Measurements from ENCODE around the gene NUP205.
A peak's percentile ranks its signal among the peaks of the same experiment; 100 is the strongest.

The NUP205 gene

DNA sequence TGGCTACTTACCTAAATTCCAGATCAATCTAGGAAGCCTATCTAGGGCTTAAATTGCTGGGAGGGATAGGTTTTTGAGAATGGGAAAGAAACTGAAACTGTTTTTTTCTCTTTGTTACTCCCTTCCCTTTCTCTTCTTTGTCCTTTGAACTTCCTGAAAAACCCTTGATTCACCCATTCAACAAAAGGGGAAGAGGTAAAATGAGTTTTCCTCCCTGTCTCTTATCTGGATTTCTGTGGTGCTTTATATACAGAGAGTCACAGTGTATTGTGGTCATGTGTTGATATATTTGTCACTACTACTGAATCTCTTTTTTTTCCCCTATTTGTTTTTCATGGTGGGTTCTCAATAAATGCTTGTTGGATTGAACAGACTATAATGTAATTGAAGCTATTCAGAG, 19.8 kb upstream of the NUP205 start:
- TF ChIP-seq POLR2A (IDR thresholded peaks at IDR 0.05; ENCODE audit: low read depth, low read length) (no peak), SPI1 (IDR thresholded peaks at IDR 0.05; ENCODE audit: low read depth, low read length) (no peak), TAF1 (IDR thresholded peaks at IDR 0.05; ENCODE audit: low read depth, low read length) (no peak), PAX5 (IDR thresholded peaks at IDR 0.05; ENCODE audit: insufficient read depth, low read length, severe bottlenecking) (no peak), POLR2AphosphoS5 (IDR thresholded peaks at IDR 0.05; ENCODE audit: low read depth, low read length) (no peak), POU2F2 (IDR thresholded peaks at IDR 0.05; ENCODE audit: low read depth, low read length) (no peak)
- FAIRE-seq (no peak), DNase-seq (ENCODE audit: insufficient read length, low spot score) (no peak)

DNA sequence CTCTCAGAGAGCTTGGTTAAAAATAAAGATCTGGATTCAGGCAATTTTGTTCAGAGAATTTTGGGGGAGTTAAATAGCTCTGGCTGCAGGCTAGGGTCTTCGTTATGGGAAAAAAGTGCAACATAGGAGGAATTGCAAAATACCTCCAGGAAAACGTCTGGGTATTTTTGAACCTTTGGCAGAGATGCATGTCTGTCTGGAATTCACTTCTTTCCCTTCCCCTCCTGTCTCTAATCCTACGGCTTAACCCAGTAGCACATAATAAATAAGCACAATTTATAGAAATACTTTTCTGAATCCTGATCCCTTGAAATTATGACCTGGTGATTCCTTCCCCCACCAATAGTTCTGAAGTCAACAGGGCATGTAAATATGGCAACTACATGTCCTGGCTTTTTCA, 19.3 kb upstream of the NUP205 start:
- FAIRE-seq (no peak), DNase-seq (ENCODE audit: insufficient read length, low spot score) (no peak)
- no peak for TF ChIP-seq SPI1 (IDR thresholded peaks at IDR 0.05; ENCODE audit: low read depth, low read length)
- TF ChIP-seq PAX5 (IDR thresholded peaks at IDR 0.05; ENCODE audit: insufficient read depth, low read length, severe bottlenecking), result no peak
- no peak for TF ChIP-seq POU2F2 (IDR thresholded peaks at IDR 0.05; ENCODE audit: low read depth, low read length)
- TF ChIP-seq POLR2AphosphoS5 (IDR thresholded peaks at IDR 0.05; ENCODE audit: low read depth, low read length), result no peak
- TF ChIP-seq POLR2A (IDR thresholded peaks at IDR 0.05; ENCODE audit: low read depth, low read length), result no peak
- no peak for TF ChIP-seq TAF1 (IDR thresholded peaks at IDR 0.05; ENCODE audit: low read depth, low read length)

DNA sequence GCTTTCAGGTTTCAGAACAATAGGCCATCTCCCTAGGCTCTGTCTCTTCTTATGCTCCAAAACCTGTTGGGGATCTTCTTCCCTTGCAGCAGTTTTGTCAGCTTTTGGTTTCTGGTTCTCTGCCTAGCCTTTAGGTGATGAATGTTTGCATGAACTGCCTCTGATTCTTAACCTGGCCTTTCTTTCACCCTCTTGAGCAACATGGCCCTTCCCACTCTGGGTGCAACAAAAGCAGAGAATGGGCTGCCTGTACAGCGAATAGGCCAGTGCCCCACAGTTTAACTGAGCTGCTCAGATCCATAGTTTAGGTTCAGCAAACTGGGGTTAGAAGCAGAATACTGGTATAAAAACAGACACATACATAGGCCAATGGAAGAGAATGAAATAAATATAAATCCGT, 18.1 kb upstream of the NUP205 start:
- DNase-seq (ENCODE audit: insufficient read length, low spot score), result no peak
- no peak for FAIRE-seq
- TF ChIP-seq SPI1 (IDR thresholded peaks at IDR 0.05; ENCODE audit: low read depth, low read length) (no peak), TAF1 (IDR thresholded peaks at IDR 0.05; ENCODE audit: low read depth, low read length) (no peak), POU2F2 (IDR thresholded peaks at IDR 0.05; ENCODE audit: low read depth, low read length) (no peak), PAX5 (IDR thresholded peaks at IDR 0.05; ENCODE audit: insufficient read depth, low read length, severe bottlenecking) (no peak), POLR2AphosphoS5 (IDR thresholded peaks at IDR 0.05; ENCODE audit: low read depth, low read length) (no peak), POLR2A (IDR thresholded peaks at IDR 0.05; ENCODE audit: low read depth, low read length) (no peak)

DNA sequence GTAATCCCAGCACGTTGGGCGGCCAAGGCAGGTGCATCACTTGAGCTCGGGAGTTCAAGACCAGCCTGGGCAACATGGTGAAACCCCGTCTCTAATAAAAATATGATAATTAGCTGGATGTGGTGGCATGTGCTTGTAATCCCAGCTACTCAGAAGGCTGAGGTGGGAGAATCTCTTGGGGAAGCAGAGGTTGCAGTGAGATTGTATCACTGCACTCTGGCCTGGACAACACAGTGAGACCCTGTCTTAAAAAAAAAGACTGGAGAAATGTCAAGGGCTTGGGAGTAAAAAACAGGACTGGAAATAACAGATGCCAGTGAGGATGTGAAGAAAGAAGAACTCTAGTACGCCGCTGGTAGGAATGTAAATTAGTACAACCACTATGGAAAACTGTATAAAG, 16.7 kb upstream of the NUP205 start:
- FAIRE-seq (peak; percentile 41), DNase-seq (ENCODE audit: insufficient read length, low spot score) (no peak)
- TF ChIP-seq POLR2AphosphoS5 (IDR thresholded peaks at IDR 0.05; ENCODE audit: low read depth, low read length) (no peak), PAX5 (IDR thresholded peaks at IDR 0.05; ENCODE audit: insufficient read depth, low read length, severe bottlenecking) (no peak), TAF1 (IDR thresholded peaks at IDR 0.05; ENCODE audit: low read depth, low read length) (no peak), SPI1 (IDR thresholded peaks at IDR 0.05; ENCODE audit: low read depth, low read length) (no peak), POU2F2 (IDR thresholded peaks at IDR 0.05; ENCODE audit: low read depth, low read length) (no peak), POLR2A (IDR thresholded peaks at IDR 0.05; ENCODE audit: low read depth, low read length) (no peak)

DNA sequence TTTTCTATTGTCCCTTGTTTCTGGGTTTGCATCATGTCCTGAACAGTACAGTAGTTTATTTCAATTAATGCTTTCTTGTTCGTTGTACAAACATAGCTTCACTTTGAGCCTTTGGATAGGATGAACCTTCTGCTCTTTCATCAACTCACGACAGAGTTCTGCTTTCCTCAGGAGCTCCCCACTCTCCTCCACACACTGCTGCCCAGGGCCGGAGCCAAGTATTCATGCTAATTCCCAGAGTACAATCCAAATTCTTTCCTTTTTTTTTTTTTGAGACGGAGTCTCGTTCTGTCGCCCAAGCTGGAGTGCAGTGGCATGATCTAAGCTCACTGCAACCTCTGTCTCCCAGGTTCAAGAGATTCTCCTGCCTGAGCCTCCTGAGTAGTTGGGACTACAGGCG, 7.5 kb upstream of the NUP205 start:
- TF ChIP-seq PAX5 (IDR thresholded peaks at IDR 0.05; ENCODE audit: insufficient read depth, low read length, severe bottlenecking), result no peak
- no peak for TF ChIP-seq TAF1 (IDR thresholded peaks at IDR 0.05; ENCODE audit: low read depth, low read length)
- TF ChIP-seq SPI1 (IDR thresholded peaks at IDR 0.05; ENCODE audit: low read depth, low read length), result no peak
- TF ChIP-seq POU2F2 (IDR thresholded peaks at IDR 0.05; ENCODE audit: low read depth, low read length), result no peak
- TF ChIP-seq POLR2AphosphoS5 (IDR thresholded peaks at IDR 0.05; ENCODE audit: low read depth, low read length), result no peak
- no peak for TF ChIP-seq POLR2A (IDR thresholded peaks at IDR 0.05; ENCODE audit: low read depth, low read length)
- no peak for DNase-seq (ENCODE audit: insufficient read length, low spot score)
- no peak for FAIRE-seq

DNA sequence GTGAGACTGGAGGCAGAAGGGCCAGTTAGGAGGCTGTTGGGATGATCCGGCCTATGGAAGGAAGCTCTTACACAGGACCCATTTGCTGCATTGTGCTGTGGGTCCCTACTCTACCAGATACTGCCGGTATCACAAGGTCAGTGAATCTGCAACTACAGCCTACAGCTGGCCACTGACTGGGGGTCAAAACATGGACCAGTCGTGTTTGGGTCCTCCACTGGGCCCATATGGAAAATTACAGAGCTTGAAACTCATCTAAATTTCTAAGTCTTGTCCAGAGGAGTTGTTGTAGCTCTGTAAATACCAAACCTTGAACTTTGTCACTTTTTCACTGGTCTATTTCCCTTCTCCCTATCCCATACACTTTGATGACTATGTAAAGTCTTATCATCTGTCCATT, 5.6 kb upstream of the NUP205 start:
- TF ChIP-seq PAX5 (IDR thresholded peaks at IDR 0.05; ENCODE audit: insufficient read depth, low read length, severe bottlenecking), result no peak
- no peak for TF ChIP-seq POLR2AphosphoS5 (IDR thresholded peaks at IDR 0.05; ENCODE audit: low read depth, low read length)
- TF ChIP-seq POU2F2 (IDR thresholded peaks at IDR 0.05; ENCODE audit: low read depth, low read length), result no peak
- no peak for TF ChIP-seq TAF1 (IDR thresholded peaks at IDR 0.05; ENCODE audit: low read depth, low read length)
- TF ChIP-seq POLR2A (IDR thresholded peaks at IDR 0.05; ENCODE audit: low read depth, low read length), result no peak
- DNase-seq (ENCODE audit: insufficient read length, low spot score), result no peak
- FAIRE-seq, result no peak

DNA sequence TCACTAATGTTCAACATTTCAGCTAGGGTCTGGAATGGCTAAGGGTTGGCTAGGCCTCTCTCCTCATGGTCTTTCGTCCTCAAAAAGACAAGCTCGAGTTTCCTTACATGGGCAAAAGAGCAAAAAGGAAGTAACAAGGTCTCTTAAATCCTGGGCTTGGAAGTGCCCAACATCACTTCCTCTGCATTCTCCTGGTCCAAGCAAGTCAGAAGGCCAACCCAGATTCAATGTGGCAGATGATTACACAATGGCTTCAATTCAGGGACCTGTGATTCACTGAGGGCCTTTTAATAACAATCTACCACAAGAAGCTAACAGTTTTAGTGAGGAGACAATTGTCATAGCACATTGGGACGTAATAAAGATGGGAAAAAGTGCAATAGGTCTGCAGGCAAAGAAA, 4.4 kb upstream of the NUP205 start:
- DNase-seq (ENCODE audit: insufficient read length, low spot score) (no peak), FAIRE-seq (no peak)
- TF ChIP-seq POU2F2 (IDR thresholded peaks at IDR 0.05; ENCODE audit: low read depth, low read length), result no peak
- TF ChIP-seq POLR2A (IDR thresholded peaks at IDR 0.05; ENCODE audit: low read depth, low read length), result no peak

DNA sequence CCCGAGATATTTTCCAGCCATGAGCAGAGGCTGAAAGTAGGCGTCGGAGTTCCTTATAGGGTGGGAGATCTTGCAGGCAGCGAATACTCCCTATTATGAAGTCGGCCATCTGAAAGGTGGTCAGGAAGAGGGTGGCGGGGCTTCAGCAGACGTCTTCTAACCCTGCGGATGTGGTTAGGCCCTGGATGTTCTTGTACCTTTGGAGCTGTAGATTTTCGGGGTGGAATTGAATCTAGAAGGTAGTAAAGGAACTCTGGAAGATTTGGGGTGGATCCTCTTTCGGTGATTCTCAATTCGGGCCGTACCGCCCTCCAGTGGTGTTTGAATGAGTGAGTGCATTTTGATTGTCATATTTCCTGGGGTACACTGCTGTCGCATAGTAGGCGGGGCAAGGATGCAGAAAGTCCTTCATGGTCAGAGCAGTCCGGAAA, 635 bp downstream of the NUP205 start:
- TF ChIP-seq POLR2A (IDR thresholded peaks at IDR 0.05; ENCODE audit: low read depth, low read length), result peak; percentile 27; the same call in 1 of the 2 replicates
- 0 out of 2 replicates have a peak, but pooled peaks have one; percentile 12 for TF ChIP-seq TAF1 (IDR thresholded peaks at IDR 0.05; ENCODE audit: low read depth, low read length)
- TF ChIP-seq POU2F2 (IDR thresholded peaks at IDR 0.05; ENCODE audit: low read depth, low read length), result no peak
- no peak for TF ChIP-seq SPI1 (IDR thresholded peaks at IDR 0.05; ENCODE audit: low read depth, low read length)
- peak; percentile 52 for DNase-seq (ENCODE audit: insufficient read length, low spot score)
- FAIRE-seq, result peak; percentile 91

DNA sequence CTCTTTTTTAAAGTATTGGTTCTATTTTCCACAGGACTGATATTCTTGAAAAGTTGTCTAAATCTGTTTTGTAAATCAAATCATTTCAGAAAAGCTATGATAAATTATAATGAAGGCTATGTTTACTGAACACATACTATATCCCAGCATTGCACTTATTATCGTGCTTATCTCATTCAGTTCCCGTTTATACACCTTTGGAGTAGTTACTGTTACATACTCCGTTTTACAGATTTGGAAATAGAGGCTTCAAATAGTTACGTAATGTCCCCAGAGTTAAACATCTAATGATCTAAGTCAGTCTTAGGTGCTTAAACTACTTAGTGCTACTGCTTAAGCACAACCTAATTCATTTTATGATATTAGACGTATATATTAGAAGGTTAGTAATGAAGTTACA, 1.2 kb downstream of the NUP205 start:
- DNase-seq (ENCODE audit: insufficient read length, low spot score) (no peak), FAIRE-seq (no peak)
- no peak for TF ChIP-seq POLR2A (IDR thresholded peaks at IDR 0.05; ENCODE audit: low read depth, low read length)
- no peak for TF ChIP-seq POLR2AphosphoS5 (IDR thresholded peaks at IDR 0.05; ENCODE audit: low read depth, low read length)
- no peak for TF ChIP-seq PAX5 (IDR thresholded peaks at IDR 0.05; ENCODE audit: insufficient read depth, low read length, severe bottlenecking)
- no peak for TF ChIP-seq TAF1 (IDR thresholded peaks at IDR 0.05; ENCODE audit: low read depth, low read length)
- no peak for TF ChIP-seq SPI1 (IDR thresholded peaks at IDR 0.05; ENCODE audit: low read depth, low read length)
- no peak for TF ChIP-seq POU2F2 (IDR thresholded peaks at IDR 0.05; ENCODE audit: low read depth, low read length)

DNA sequence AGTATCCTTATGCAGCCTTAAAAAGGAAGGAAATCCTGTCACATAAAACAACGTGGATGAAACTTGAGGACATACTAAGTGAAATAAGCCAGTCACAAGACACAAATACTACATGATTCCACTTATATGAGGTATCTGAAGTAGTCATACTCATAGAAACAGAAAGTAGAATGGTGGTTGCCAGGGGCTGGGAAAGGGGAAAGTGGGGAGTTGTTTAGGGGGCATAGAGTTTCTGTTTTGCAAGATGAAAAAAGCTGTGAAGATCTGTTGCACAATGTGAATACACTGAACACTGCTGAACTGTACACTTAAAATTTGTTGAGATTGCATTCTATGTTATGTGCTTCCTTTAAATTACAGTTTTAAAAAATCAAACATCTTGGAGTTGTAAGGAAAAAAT, 2.9 kb downstream of the NUP205 start:
- TF ChIP-seq SPI1 (IDR thresholded peaks at IDR 0.05; ENCODE audit: low read depth, low read length), result no peak
- TF ChIP-seq POLR2A (IDR thresholded peaks at IDR 0.05; ENCODE audit: low read depth, low read length), result no peak
- TF ChIP-seq POU2F2 (IDR thresholded peaks at IDR 0.05; ENCODE audit: low read depth, low read length), result no peak
- no peak for TF ChIP-seq TAF1 (IDR thresholded peaks at IDR 0.05; ENCODE audit: low read depth, low read length)
- no peak for TF ChIP-seq PAX5 (IDR thresholded peaks at IDR 0.05; ENCODE audit: insufficient read depth, low read length, severe bottlenecking)
- no peak for TF ChIP-seq POLR2AphosphoS5 (IDR thresholded peaks at IDR 0.05; ENCODE audit: low read depth, low read length)
- FAIRE-seq (no peak), DNase-seq (ENCODE audit: insufficient read length, low spot score) (no peak)

Measured in GM12891 (cell line).